Activated T-helper 9 cell treated with anti-CD3 and anti-CD28 coated beads, Interleukin-2, amount 50 U/mL, for 16 hours (primary cell): ENCODE data around the gene DNAJB2.
"Not testable (repeated sequence)": the region's sequence is repeated elsewhere in the genome, so short reads cannot be mapped to it uniquely, and the experiment has no call there.

Source experiments
- DNase-seq: peaks from one replicate; pipeline ENCODE4 v3.0.0-alpha.2; 2020; ENCODE audit warnings: low read depth

The DNAJB2 gene

DNA sequence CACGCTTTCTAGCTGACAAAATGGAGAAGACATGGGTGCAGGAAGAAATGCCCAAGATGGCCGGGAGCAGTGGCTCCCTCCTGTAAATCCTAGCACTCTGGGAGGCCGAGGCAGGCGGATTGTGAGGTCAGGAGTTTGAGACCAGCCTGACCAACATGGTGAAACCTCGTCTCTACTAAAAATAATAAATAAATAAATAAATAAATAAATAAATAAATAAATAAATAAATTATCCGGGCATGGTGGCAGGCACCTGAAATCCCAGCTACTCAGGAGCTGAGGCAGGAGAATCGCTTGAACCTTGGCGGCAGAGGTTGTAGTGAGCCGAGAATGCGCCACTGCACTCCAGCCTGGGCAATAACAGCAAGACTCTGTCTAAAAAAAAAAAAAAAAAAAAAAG lies 20.2 kb upstream of the DNAJB2 start:
- DNase-seq = not testable (repeated sequence)

DNA sequence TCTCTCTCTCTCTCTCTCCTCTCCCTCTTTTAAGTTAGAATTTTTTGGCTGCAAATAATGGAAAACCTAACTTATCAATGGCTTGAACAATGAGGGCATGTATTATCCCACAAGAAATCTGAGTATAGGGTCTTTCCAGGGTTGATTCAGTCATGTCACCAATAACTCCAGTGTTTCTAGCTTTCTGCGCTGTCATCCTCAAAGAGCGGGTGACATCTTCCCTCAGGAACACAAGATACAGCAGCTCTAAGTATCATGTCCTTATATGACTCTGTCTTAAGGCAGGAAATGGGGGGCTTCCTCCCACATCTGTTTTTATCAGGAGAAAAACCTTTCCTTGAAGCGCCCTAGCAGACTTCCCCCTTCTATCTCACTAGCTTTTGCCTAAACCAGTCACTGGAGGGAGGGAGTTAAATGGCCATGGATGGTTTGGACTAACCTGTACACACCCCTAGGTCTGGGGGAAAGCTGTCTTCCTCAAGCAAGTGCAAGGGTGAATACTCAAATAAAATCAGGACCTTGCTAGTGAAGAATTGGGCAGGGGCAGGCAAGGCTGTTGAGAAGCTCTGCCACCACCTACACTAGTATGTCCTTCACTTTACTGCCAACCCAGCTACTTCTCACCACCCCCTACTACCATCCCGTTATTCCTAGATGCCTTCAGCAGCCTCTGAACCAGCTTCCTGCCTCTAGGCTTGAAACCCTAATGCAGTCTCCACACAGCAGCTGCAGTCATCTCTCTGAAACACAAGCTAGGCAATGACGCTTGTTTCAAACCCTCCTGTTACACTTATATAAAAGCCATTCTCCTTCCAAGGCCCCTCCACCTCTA lies 17.9 kb upstream of the DNAJB2 start:
- DNase-seq = no peak

DNA sequence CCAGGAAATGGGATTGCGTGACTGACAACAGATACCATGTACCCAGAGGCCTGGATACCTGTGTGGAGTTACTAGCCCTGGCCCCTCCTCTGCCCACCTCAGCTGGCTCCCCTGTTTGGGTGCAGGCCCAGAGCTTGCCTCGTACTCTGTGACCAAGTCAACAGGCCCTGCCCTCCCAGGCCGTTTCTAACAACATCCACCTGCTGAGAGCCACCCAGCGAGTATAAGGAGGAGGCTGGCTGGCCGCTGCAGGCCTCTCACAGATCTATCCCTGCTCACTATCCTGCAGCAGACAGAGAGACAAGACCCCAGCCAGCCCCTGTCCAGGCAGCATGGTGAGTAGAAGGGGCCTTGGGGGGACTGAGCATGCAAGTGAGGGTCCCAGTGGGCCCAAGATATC lies 12.9 kb upstream of the DNAJB2 start:
- DNase-seq = no peak

DNA sequence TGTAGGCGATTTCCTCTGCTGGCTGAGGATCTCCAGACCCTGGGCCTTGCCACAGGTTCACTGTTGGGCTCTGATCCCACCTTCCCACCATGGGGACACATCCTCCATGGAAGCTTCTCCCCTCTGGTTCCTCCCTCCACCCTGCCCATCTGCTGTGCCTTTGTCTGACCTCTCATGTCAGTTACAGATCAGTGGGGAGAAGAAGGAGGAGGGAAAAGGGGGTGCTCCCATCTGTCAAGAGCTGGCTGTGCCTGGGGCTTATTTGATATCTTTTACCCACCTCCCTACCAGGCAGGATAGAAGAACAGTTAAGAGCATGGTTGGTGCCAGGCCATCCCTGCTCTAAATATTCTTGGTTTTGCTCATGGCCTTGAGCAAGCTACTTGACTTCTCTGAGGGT lies 12.3 kb upstream of the DNAJB2 start:
- no peak for DNase-seq

DNA sequence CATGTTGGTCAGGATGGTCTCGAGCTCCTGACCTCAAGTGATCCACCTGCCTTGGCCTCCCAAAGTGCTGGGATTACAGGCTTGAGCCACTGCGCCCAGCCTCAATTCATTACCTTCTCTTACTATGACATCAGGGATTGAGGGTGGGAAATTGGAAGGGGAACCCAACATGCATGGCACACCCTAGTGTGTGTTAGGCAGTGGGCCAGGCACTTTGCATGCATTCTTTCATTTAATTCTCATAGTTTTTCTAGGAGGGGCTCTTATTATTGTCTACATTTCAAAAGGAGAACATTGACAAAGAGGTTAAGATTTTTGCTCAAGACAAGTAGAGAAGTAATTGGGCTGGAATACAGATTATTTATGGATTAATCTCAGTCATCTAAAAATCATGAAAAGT lies 10.9 kb upstream of the DNAJB2 start:
- no peak for DNase-seq

DNA sequence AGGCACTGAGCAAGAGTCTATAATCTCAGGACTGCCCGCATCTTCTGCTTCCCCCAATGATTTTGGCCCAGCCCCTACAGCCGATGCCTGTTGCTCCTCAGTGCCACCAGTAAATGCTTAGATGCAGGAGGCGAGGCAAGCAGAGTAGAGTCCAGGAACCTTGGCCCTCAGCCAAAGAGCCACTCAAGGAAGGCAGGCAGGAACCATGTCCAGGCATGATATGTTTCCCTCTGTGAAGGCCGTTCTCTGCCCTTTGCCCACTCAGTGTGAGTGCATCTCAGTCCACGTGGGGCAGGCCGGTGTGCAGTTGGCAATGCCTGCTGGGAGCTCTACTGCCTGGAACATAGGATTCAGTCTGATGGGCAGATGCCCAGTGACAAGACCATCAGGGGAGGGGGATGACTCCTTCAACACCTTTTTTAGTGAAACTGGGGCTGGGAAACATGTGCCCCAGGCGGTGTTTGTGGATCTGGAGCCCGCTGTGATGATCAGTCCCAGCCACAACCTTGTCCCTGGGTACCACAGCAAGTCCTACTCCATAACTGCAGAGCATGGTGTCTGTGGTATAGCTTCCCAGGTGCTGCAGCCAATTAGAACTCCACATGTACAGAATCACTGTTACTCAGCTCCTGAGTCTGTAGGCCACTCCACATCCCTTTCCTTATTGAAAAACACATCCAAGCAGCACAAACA lies 9.7 kb upstream of the DNAJB2 start:
- DNase-seq = no peak

DNA sequence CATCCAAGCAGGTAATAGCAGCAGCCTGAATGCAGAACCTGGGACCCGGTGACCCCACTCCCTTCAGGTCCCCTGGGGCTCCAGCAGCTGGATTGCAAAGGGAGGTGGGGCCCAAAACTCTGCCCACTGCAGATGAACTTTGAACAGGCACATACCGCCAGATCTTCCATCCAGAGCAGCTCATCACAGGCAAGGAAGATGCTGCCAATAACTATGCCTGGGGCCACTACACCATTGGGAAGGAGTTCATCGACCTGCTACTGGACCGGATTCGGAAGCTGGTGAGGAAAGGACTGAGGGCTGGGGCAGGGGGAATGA lies 9.2 kb upstream of the DNAJB2 start:
- DNase-seq = no peak

DNA sequence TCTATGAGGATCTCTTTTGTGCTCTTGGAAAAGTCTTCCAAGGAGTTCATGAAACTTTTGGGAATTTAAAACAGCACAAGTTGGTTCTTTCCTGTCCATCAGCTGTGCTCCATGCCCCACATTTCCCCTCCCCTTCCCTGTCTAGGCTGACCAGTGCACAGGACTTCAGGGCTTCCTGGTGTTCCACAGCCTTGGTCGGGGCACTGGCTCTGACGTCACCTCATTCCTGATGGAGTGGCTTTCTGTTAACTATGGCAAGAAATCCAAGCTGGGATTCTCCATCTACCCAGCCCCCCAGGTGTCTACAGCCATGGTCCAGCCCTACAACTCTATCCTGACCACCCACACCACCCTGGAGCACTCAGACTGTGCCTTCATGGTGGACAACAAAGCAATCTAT lies 8.1 kb upstream of the DNAJB2 start:
- DNase-seq = no peak

DNA sequence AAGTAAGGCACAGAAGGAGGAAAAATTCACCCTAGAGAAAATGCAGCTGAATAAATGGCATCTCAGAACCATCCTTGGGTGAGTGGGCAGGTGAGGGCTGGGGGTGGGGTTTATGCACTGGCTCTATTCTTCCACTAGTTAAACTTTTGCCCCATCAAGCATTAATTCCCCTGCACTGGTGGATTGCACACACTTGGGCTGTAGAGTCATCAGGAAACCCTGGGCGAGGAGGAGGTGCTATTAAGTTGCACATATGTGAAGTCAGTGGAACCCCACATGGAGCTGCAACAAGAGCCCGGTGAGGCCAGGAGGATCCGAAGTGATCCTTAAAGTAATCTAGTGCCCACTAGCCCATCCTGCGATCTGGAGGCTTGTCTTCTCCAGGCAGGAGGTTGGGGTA lies 6.8 kb upstream of the DNAJB2 start:
- no peak for DNase-seq

DNA sequence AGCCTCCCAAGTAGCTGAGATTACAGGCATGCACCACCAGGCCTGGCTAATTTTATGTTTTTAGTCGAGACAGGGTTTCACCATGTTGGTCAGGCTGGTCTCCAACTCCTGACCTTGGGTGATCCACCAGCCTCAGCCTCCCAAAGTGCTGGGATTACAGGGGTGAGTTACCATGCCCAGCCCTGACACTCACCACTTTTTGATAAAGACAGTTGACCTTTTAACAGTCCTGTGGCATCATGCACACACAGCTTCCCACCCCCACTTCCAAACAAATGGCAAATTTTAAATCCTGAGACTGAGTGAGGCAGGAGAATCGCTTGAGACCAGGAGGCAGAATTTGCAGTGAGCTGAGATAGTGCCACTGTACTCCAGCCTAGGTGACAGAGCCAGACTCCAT lies 6.2 kb upstream of the DNAJB2 start:
- no peak for DNase-seq

DNA sequence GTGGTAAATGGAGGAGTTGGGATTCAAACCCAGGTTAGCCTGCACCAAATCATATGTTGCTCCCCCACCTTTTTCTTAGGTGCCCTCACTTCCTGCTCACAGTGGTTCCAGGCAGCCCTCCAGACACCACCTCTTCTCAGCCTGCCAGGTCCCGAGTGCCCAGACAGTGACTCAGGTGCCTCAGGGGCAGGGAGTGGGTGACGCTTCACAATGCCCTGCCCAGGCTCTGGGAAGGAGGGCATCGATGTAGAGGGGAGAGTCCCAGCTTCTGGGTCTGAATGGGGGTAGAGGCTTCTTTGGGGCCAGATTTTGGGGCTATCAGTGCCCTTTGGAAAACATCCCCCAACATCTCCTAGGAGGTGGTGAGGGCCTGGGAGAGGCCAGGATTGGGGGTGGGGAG lies 5.2 kb upstream of the DNAJB2 start:
- no peak for DNase-seq

DNA sequence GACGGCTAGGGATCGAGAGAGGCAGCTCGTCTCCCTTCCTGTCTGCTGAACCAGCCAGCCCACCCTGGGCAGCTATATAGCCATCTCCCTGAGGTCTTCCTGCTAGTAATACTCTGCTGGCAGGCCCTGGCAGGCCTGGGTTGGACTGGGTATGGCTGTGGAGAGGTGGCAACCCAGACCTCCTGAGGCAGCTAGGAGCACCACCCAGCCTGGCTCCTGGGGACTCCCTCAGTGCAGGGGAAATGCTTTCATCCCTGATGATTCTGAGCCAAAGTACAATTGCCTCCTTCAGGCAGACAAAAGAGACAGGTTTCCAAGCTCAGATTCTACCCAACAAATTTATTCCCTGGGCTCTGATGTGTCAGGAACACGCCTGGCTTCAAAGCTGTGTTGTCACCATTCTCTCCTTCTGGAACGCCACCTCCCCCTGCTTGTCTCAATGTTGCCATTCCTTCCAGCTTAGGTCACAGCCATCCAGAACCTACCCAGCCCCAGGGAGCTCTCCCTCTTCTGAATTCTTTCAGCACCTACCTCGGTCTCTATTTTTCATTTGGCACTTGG lies 4.7 kb upstream of the DNAJB2 start:
- no peak for DNase-seq

DNA sequence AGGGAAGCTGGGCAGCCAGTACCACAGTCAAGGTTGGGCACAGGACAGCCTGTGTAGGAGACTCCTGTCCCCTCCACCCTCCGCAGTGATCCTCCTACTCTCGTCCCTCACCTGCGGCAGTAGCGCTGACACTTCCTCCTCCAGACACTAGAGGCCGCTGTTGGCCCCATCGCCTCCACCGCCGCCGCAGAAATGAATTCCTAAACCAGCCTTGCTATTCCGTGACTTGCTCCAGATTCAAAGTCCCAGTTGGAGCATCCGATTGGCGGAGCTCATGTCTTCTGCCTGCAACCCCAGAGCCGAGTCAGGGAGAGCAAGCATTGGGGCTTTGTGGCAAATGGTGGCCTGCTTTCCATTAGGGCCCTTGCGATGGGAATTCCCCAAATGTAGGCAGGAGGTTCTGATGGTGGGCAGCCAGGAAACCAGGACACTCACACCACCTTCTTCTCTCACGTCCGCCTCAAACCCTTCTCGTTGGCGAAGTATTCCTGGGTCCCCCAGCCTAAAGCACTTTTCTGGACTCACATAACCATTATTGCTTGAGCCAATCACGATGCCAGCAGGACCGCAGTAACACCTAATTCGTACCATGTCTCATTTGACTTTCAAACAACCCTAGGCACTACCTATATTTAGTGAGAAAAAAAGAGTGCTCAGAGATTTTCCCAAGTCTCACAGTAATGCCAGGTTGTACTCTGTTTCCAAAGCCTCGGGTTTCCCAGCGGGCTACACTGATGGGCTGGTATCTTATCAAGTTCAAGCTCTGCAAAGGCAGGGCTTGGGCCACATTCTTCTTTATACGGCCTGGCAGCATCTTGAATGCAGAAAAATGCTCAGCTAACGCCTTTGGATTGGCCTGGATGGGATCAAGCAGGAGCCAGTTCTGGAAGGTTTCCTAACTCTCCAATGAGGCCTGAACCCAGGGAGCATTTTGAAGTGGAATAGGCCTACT lies 1.2 kb upstream of the DNAJB2 start:
- DNase-seq = peak; percentile 61

DNA sequence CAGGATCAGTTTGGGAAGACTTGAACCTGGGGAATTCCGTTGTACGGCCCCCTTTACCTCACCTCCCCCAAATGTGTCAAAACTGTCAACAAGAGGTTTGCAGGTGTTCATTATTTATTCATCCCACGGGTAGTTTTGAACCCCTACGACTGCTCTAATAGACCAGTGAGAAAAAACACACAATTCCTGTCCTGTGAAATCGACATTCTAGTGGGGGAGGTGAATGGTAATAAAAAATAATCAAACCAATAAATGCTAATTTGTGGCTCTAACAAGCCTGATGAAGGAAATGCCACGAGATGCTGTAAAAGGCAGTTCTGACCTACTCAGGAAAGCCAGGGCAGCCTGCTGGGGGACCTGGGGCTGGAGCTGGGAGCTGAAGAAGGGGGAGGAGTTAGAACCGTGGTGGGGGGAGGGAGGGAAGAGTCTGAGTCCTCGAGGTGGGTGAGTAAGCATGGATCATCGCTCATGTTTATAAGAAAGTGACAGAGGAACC lies 463 bp upstream of the DNAJB2 start:
- DNase-seq = no peak

DNA sequence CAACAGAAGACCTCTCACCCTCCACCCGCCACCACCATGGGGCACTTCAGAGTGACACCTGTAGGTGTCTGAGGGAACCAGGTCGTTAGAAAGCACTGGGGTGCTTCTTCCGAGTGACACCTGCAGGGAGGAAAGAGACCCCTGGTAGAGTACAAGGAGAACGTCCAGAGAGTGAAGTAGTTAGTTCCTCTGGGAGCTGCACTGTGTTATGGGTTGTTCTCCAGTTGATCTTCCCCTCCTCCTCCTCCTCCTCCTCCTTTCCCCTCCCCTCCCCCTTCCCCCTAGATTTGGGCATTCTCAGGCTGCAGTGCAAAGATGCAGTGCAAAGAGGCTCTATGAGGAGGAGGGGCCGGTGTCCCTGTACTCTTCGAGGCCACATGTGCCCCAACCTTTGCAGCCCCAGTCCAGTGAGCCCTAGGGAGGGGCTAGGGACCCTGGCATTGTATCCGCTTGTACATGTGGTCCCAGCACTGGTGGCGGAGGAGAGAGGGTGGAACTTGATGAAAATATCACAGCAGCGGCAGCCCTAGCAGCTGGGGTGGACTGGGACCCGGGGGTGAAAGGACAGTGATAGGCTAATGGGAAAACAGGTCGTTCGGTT lies 850 bp downstream of the DNAJB2 start:
- no peak for DNase-seq

DNA sequence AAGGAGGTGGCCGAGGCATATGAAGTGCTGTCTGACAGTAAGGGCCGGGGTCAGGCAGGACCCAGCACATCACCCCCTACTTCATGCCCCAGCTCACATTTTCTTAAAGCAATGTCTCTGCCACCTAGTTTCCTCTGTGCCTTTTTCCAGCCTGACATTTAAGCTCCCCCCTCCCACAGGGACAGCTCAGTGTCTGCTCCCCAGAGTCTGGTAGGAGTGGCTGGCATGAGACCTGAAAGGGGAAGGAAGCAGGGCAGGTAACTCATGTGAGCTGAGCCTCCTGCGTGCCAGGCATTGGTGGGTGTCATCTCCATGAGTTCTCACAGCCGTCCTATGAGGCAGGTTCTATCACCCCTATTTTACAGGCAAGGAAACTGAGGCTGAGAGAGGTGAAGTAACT lies 1.5 kb downstream of the DNAJB2 start:
- DNase-seq = no peak

DNA sequence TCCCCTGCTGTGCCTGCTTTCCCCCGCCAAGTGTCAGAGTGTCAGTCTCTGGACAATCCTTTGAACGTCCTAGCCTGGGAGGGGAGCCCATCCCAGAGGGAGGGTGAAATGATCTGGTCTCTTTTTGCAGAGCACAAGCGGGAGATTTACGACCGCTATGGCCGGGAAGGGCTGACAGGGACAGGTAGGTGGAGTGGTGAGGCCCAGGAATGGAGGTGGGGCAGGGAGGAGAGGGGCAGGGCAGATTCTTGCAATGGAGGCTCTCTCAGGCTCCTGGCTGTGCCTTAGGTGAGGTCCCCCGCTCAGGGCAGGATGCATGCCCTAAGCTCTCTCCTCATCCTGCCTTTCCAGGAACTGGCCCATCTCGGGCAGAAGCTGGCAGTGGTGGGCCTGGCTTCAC lies 2.4 kb downstream of the DNAJB2 start:
- no peak for DNase-seq

DNA sequence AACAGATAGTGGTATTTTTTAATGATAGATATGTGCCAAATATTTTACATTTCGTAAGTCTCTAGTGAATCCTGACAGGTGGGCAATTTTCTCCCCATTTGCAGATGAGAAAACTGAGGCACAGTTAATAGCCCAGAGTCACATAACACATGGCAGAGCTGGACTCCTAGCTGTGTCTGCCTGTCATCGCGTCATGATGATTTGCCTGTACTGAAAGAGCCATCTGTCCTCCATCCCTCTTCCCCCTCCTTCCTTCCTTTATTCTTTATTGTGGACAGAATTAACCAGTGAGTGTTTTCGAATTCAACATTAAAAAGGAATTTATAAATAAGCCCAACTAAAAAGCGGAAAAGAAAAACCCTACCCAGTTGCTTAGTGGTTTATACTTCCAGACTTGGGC lies 3.2 kb downstream of the DNAJB2 start:
- DNase-seq = no peak

DNA sequence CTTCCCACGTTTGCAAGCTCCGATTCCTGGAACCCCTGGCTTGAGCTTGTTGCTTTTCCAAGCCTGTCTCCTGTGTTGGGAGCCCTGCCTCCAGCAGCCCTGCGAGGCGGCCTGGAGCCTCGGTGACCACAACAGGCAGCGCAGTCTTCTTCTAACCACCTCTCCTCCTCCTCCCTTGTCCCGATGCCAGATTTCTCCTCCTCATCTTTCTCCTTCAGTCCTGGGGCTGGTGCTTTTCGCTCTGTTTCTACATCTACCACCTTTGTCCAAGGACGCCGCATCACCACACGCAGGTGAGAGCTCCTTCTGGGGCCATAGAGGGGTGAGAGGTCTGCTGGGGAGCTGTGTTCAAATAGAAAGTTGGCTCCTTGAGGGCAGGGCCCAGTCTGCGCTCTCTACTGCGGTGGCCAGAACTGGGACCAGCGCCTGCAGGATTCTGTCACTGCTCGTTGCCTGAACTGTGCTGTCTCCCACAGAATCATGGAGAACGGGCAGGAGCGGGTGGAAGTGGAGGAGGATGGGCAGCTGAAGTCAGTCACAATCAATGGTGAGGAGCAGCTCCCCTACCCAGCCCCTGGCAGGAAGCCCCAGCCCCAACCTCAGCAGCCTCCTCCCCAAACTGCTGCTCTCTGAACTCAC lies 3.9 kb downstream of the DNAJB2 start:
- DNase-seq = no peak

DNA sequence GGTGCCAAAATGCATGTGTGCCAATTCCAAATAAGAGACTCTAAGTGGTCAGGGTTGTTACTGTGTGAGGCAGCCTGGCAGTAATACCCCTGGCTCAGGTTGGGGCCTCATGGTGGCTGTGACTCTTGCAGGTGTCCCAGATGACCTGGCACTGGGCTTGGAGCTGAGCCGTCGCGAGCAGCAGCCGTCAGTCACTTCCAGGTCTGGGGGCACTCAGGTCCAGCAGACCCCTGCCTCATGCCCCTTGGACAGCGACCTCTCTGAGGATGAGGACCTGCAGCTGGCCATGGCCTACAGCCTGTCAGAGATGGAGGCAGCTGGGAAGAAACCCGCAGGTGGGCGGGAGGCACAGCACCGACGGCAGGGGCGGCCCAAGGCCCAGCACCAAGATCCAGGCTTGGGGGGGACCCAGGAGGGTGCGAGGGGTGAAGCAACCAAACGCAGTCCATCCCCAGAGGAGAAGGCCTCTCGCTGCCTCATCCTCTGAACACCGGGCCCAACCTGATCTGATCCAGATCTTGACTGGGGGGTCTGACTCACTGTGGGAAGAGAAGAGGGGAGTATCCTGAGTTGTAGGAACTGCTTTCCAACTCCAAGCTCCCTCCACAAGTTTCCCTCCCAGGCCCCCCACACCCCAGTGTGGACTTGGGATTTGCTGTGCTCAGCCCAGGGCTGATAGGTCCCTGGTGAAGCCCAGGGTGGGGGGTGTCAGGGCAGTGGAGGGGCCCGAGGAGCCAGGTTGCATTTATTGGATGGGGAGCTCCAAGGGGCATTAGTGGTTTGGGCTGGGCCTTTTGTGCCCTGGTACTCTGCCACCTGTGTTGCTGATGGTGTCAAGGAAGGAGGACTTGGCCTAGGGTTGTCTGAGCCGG lies 5.6 kb downstream of the DNAJB2 start:
- no peak for DNase-seq

DNA sequence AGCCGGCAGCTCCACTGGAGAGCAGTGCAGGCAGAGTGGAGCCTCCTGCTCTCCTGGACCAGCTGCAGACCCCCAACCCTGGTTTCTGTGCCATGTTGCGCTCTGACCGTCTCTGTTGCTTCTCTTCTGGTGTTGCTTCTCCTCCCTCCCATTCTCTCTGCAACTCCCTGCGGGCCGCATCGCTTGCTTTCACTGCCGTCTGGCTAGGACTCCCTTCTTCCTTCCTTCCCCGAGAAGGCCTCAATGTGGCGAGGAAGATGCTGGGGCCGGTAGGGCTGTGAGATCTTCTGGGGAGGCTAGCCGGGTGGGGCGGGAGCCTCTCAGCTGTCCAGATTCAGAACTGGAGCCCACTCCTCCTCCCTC lies 6.2 kb downstream of the DNAJB2 start:
- DNase-seq = no peak
